GM21367 (cell line): ENCODE data around the gene NFE2L2.
"Not testable (repeated sequence)": the region's sequence is repeated elsewhere in the genome, so short reads cannot be mapped to it uniquely, and the experiment has no call there.

ENCODE experiments used
- ATAC-seq: cut with Tn5 transposase; IDR thresholded peaks from one replicate; pipeline ENCODE4 v1.9.1; 2021; ENCODE audit not compliant: unreplicated experiment

The NFE2L2 gene

DNA sequence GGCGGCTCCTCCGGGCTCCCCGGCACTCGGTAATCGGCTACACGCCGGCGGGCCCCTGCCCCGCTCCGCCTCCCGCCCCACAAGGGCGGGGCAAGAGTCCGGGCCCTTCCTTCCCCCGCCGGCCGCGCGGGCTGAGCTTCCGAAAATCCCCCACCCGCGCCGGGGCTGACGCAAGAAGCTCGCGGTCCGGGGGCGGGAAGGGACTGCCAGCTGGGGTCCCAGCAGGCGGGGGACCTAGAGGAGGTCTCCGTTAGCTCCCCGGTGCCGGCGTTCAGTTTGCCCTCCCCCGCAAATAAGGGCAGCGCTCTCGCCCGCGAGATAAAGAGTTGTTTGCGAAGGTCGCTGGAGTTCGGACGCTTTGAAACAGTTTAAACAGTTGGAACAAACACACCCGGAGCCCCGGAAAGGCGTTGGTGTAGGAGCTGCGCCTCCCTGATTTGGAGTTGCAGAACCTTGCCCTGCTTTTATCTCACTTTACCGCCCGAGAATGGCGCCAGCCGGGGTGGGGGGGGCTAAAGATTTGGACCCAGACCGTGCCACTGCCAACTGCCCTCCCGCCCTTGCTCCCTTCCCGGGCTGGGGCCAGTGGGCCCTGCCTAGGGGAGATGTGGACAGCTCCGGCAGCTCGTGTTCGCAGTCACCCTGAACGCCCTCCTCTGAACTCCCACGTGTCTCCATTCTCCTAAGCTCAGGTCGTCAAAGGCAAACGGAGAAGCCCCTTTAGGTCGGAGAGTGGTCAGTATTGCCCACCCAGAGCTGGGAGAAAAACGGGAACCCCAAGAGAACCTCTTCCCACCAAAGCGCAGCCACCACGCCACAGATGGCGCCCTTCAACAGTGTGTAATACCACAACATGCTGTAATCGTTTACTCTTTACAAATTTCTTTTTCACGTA is at the start of gene NFE2L2:
NFE2L2 (minus strand) TSS at position 35 of the 895 bp plus-strand sequence. CDS start 151 bp downstream, outside the sequence.
- ATAC-seq = peak; percentile 46

DNA sequence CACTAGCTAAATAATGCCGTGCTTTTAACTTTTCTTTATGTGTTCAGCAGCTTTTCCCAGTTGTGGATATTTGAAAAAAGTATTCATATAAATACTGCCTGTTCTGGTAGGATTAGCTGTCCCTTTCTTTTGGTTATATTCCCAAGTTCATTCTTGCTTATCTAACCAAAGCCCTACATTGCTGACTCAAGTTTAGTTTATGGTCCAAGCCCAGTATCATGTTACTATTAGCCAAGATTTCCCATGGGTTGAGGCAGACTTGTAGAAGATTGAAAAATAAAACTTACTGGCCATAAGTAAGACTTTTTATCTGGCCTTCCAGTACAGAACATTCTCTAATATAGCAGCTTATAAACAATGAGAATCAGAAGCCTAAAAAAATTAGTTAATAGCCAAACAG is 49.7 kb upstream of the NFE2L2 start:
- ATAC-seq = no peak

DNA sequence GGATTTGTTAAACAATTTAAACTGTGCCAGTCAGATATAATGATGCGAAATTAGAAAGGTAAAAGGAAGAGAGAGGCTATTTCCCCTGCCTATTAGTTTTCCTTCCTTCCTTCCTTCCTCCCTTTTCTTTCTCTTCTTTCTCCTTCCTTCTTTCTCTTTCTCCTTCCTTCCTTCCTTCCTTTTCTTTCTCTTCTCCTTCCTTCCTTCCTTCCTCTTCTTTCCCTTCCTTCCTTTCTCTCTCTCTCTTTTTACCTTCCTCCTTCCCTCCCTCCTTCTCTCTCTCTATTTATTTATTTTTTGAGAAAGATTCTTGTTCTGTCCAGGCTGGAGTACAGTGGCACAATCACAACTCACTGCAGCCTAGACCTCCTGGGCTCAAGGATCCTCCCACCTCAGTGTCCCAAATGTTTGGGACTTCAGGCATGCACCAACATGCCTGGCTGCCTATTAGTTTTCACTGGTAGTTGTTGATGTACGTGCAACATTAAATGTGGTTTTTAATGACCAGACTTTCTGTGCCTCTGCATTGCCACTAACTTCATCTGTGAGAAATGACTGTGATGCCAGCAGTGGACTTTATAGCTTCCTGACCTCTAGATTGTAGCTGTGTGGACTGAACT is 48.7 kb upstream of the NFE2L2 start:
- no peak for ATAC-seq

DNA sequence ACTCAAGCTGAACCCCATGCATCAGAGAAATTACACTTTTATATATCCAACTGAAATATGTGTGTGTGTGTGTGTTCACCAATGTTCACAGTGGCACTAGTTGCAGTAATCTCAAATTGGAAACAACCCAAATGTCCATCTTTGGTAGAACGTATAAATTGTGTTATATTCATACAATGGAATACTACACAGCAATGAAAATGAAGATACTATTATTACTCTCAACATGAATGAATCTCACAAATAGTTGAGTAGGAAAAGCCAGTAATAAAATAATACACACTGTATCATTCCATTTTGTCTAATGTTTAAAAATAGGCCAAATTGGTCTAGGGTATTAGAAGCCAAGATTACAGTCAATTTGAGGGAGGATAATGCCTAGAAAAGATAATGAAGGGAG is 48.0 kb upstream of the NFE2L2 start:
- no peak for ATAC-seq

DNA sequence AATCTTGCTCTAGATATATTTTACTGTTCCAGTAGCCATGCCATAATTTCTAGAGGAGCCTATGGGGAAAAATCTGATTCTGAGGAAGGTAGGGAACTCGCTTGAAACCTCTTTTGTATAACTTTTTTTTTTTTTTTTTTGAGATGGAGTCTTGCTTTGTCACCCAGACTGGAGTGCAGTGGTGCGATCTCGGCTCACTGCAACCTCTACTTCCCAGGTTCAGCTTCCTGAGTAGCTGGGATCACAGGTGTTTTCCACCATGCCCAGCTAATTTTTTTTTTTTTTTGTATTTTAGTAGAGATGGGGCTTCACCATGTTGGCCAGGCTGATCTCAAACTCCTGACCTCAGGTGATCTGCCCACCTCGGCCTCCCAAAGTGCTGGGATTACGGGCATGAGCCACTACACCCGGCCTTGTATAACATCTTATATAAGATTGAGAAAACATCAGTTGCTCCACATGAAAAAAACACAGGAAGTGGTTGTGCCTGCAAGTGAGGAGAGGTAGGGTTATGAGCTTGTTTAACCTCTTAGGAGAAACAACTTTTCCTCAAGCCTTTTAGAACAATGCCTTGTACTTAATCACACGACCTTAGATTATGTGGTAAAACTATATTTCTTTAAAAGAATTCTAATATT is 45.3 kb upstream of the NFE2L2 start:
- not testable (repeated sequence) for ATAC-seq

DNA sequence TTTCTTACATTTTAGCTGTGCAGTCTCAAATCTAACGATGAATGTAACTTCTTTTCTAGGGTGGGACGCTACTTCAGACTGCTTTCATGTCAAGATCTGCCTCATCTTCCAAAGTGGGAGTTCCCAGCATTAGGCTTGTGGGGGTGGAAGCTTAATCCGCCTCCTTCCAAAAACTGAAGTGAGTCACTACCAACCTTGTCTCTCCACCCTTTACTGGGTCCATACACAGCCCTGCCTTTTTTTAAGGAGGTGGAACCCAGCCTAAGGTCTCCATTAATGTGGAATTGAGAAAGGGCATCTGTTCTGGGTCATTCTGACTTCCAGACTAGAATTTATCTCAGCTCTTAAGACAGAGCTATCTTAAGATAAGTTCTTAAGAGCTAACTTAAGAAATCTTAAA is 42.0 kb upstream of the NFE2L2 start:
- no peak for ATAC-seq

DNA sequence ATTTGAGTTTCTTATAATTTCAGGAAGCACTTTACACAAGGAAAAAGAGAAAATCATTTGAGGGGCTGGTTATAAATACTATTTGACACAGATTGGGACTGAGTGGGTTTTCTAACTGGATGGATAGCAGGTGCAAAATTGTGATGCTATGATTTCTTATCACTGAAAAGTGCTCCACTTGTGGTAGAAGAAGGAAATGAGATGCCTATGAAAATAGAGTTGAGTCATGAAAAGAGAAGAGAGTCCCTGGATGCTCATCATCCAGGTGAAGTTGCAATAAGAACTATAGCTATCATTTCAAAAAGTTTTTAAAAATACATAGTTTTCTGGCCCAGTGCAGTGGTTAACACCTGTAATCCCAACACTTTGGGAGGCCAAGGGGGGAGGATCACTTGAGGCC is 39.4 kb upstream of the NFE2L2 start:
- ATAC-seq = no peak

DNA sequence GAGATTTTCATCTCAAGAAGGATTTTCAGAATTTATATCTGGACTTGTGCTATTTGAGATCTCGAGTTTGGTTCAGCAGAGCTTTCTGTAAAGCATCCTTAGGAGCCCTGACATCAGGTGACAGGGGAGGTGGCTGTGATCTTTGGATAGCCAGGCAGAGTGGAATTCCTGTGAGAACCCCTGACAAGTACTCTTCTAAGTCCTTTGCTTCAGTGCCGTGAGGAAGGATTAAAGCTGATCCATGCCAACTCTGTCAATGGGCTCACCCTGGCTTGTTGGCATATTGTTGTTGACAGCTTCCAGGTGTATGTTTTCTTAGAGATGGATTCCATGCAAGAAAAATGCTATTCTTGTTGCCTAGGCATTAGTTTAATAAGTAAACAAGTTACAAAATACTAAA is 38.0 kb upstream of the NFE2L2 start:
- no peak for ATAC-seq

DNA sequence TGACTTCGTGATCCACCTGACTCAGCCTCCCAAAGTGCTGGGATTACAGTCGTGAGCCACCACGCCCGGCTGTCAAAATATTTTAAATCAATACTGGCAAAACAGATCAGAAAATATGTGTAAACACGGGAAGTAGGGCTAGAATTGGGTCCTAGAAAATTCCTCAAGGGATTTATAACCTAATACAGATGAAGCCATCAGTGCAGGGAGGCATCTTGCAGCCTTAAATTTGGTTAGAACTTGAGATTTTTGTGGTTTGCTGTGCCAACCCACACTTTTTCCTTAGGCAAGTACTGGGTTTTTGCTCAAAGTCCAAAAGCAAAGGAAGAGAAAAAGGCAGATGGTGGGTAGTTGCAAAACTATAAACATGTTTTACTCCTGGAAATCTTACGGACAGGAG is 33.7 kb upstream of the NFE2L2 start:
- ATAC-seq = no peak

DNA sequence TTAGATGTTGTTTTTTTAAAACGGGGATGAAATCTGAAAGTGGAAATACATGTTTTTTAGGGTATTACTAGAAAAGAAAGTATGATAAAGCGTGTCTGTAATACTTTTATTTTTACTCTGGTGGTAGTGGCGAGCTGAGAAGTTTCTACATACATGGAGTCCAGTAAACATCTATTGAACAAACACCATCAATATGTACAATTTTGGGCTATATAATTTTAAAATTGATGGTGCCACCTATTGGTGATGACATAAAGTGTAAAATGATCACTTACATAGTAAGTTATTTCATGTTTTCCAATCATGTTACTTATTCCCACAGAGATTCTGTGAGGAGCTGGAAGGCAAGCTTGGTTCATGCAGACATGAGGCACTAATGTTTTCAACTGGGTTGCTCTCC is 31.5 kb upstream of the NFE2L2 start:
- ATAC-seq = no peak

DNA sequence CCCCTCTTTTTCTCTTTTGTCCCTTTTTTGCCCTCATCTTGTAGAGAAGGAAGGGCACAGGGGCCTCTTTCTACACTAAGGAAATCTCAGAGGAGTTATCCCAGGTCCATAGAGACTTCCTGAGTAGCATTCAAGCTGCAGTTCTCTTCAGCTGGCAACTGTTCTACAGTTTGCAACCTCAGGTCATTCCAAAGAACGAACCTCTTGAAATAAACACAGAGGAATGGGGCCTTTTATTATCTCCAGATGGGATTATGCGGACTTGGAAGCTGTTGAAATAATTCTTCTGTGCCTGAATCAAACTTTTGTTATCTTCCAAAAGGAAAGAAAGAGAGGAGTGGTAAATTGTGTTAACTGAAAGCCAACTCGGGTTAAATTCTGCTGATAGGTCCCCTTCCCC is 31.0 kb upstream of the NFE2L2 start:
- ATAC-seq = no peak

DNA sequence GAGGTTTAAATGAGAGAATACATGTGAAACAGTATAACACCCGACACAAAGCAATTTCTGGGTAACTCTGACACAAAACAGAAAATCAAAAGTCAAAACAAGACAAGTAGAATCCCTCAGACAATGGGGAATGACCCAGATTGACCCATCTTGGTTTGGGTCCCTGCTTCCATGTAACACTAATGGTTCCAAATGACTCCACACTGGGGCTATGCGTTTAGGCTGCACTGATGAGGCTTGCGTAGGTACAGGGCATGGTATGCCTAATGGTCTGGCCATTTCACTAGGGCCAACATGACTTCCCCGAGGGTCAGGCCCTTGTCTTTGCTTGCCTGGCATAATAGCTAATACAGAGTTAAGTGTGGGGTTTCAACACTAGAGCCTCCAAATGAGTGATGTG is 27.2 kb upstream of the NFE2L2 start:
- no peak for ATAC-seq

DNA sequence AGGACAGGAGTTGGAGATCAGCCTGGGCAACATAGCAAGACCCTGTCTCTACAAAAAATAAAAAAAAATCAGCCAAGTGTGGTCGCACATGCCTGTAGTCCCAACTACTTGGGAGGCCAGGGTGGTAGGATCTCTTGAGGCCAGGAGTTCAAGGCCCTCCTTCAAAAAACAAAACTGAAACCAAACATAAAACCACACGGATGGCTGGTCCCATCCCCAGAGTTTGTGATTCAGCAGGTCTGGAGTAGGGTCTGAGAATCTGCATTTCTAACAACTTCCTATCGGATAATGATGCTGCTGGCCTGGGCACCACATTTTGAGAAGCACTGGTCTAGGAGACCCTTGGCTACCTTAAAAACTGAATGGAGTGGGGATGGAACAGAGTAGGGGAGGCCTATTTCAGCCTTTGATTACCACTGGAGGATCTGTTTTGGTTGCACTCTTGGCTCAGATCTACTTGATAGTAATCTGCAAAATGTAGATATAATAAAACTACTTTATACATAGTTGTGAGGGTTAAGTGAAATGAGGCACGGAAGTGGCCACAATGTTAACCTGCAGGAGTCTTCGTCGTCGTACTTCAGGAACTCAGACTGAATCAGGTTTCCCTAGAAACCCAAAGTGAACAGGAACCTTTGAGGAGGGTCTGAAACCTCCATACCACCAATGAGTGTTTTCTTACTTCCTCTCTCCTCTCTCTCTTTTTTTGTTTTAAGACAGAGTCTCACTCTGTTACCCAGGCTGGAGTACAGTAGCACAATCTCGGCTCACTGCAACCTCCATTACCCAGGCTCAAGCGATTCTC is 25.5 kb upstream of the NFE2L2 start:
- peak; percentile 72 for ATAC-seq

DNA sequence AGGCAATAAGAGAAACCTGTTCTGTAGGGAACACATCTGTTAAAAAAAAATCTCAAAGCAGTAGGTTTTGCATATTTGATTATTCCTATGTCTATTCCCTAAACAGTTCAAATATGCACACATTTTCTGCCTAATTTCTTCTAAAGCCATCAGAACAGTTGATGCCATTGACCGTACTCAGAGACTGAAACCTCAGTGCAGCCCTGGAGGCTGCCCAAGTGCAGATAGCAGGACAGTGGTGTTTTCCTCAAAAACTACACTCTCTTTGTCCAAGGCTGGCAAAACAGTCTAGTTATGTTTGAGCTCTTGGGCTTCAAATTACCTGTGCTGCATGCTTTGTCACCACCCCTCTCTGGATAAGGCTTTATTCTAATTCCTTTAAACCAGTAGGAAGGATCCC is 23.3 kb upstream of the NFE2L2 start:
- ATAC-seq = no peak

DNA sequence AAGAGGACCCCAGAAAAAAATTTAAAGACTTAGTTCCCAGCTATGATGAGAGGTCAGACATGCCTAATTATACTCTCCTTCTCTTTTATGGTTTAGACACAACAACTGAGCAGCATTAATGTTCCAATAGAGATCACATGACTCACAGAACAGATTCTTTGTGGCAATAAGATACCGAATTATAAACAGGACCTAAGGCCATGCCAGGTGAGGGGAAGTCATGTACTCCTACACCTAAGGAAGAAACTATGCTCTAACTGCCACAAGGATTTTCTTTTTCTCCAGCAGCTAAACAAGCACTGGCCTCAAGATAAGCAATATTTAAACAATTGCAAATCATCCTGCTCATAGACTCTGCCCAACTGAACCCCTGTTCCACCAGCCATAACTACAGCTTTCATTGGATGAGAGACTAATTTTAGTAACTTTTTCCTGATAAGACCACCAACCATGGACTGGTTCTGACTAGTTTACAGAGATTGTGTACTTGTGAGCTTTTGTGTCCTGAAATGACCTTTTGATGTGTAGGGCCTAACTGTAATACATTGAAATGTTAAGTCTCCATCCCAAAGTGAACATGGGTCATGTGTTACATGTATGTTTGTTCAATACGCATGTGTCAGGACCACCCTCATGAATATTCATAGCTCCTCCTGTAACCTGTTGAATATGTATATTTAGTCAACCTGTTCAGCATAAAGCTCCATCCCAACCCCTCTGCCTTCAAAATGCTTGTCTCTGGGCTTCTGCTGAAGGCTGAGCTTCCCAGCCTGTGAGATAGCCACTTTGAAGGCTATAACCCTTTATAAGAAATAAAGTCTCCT is 21.6 kb upstream of the NFE2L2 start:
- no peak for ATAC-seq

DNA sequence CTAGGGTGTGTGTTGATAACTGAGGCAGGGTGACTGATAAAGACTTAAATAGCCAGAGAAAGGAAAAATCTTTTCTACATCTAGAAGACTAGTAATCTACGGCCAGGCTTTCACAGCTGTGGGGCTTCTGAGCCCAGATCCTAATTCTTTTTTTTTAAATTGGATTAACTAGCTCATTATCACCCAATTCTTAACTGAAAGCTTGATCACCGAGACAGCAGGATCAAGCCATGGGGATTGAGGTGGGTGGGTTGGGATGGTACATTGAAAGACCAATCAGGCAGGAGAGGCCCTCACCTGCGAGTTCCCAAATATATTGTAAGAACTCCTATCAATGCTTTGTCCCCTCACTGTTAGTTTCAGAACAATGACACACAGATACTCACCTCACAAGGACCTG is 20.0 kb upstream of the NFE2L2 start:
- no peak for ATAC-seq

DNA sequence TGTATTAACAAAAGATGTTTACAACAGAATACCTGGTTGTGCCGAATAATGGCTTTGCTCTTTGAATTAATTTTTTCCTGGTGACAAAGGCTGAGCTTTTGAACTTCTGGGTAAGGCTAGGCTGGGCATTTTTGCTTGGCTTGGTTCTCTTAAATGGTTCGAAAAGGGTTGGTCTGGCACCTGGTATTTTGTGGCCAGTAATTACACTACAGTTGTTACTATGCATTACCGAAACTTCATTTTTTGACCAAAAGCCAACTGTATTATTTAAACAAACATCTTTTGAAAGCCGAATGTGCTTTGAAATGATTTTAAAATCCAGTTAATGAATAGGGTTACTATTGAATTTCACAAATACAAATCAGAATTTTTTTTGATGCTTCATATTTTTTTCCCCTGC is 19.4 kb upstream of the NFE2L2 start:
- no peak for ATAC-seq

DNA sequence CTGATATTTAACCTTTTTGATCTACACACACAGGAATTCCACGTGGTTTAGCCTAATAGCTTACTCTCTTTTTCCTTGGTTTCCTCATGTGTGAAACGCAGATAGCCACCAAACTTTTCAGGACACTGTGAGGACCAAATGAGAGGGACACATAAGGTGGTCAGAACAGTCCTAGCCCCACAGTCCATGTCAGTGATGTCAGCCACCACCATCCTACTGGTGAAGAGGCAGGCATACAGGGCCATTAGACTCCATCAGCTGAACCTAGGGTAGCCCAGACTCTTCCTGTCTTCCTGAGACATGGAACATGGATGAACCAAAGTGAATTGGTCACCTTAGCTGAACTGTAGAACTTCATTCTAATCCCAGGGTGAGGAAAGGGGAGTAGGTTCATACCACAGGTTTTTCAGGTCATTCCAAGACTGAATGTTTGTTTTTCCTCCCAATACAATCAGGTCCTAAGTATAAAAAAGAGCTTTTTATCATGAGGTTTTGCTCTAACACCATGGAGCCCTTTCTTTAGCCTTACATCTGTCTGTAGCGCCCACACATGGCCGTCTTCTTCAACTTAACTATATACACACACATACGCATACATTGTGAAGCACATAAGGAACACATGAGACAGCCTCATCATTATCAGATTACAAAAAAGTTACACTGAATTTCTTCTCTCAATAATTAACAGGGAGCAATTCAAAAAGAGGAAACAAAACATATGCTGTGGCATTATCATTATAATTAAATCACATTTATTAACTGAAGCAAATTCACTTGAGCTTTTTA is 18.5 kb upstream of the NFE2L2 start:
- no peak for ATAC-seq

DNA sequence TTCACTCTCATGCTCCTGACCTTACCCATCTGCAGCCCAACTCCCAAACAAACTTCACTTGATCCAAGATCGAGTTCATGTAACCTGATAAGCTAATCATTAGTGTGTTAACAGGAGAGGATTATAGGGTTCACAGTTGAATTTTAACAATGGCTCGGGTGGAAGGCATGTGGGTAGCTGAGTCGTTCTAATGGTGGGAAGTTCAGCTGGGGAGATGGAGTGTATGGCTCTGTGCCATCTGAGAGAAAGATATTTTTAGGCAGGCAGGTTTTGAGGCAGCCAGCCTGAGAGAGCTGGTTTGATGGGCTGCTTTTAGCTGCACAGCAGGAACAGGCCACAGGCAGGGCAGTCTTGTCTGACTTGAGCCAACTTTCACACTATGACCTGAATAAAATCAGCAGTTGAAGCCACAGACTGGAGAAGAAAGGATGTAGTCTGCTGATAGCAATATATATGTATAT is 17.7 kb upstream of the NFE2L2 start:
- no peak for ATAC-seq
